MCF 10A (cell line): ENCODE data around the gene BICD1. TPM values are rescaled to one million over a fixed set of nuclear protein-coding genes. Genes with fewer than 3 reads are reported as not detected.

ENCODE experiments used
- BruUV-seq: library from RNA; stranded (reverse); fragments of 400-500 nt; replicated peaks from 2 replicates; lab custom pipeline; 2021; lab: Mats Ljungman, UMichigan
- CTCF ChIA-PET: fragments of 300-600 bp; sonication (Branson Sonifier 250); formaldehyde crosslinking; extraction: SDS; loops from one replicate; lab custom pipeline; 2021; ENCODE audit warnings: antibody characterized with exemption, inconsistent platforms; lab: Yijun Ruan, JAX
- POLR2A ChIA-PET: fragments of 300-600, 350-650 bp; sonication (Branson Sonifier 250); formaldehyde crosslinking; extraction: SDS; loops from one replicate; lab custom pipeline; 2020; ENCODE audit warnings: antibody characterized with exemption, inconsistent platforms; lab: Yijun Ruan, JAX
- DNase-seq: peaks from one replicate; pipeline ENCODE4 v3.0.0-alpha.2; 2018; ENCODE audit not compliant: unreplicated experiment
- H3K27ac Mint-ChIP-seq: one replicate; pipeline ENCODE4 v1.8.0; 2022; ENCODE audit warnings: mild to moderate bottlenecking, low read depth, mixed read lengths; ENCODE audit not compliant: unreplicated experiment
- H3K27me3 Mint-ChIP-seq: one replicate; pipeline ENCODE4 v1.8.0; 2022; ENCODE audit warnings: mixed read lengths; ENCODE audit not compliant: insufficient read depth, unreplicated experiment
- H3K36me3 Mint-ChIP-seq: one replicate; pipeline ENCODE4 v1.8.0; 2022; ENCODE audit warnings: mild to moderate bottlenecking, moderate library complexity, mixed read lengths; ENCODE audit not compliant: insufficient read depth, unreplicated experiment
- H3K4me1 Mint-ChIP-seq: one replicate; pipeline ENCODE4 v1.8.0; 2022; ENCODE audit warnings: mixed read lengths; ENCODE audit not compliant: insufficient read depth, unreplicated experiment
- H3K4me3 Mint-ChIP-seq: one replicate; pipeline ENCODE4 v1.8.0; 2022; ENCODE audit warnings: mild to moderate bottlenecking, moderate library complexity, mixed read lengths; ENCODE audit not compliant: unreplicated experiment
- H3K9me3 Mint-ChIP-seq: one replicate; pipeline ENCODE4 v1.8.0; 2022; ENCODE audit warnings: mixed read lengths; ENCODE audit not compliant: unreplicated experiment
- intact Hi-C: fragments of 100-400 bp; cut with micrococcal nuclease; formaldehyde crosslinking; loops from 2 replicates; pipeline ENCODE4 v1.14.1; 2022
- total RNA-seq: library from RNA; stranded (reverse); gene quantifications from 2 replicates; pipeline ENCODE4 v1.2.3, GENCODE V29; 2022
- TF ChIP-seq, protein P1 (sequence below): fragments of 200-600 bp; IDR thresholded peaks from one replicate; pipeline ENCODE4 v1.8.0; 2022; ENCODE audit warnings: antibody characterized with exemption, mild to moderate bottlenecking; ENCODE audit not compliant: unreplicated experiment

BICD1 gene
- total RNA-seq, 1 experiment from 2014 or later: 49.3 TPM

DNA sequence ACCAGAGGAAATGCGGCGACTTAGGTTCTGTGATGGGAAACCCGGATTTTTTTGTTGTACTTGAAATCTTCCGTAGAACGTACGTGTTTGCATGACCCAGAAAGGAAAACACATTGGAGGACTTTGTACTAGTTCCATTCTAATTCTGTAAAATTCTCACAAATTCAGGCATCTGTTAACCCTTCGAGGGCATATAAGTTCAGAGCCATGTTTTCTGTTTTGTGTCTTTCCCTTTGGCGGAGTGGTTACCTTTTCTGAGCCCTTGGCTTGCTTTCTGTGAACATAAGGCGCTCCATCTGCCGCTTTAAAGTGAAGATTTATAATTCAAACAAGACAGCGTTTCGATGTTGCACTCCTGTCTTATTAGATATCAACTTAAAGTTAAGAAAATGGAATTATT, 34.2 kb downstream of the BICD1 start:
- no peak for DNase-seq
- H3K27me3 Mint-ChIP-seq: no peaks in the 10 kb centered on the region
- H3K4me1 Mint-ChIP-seq: no peaks in the 10 kb centered on the region
- intact Hi-C loops: no loop called here
- TF ChIP-seq, protein P1, sequence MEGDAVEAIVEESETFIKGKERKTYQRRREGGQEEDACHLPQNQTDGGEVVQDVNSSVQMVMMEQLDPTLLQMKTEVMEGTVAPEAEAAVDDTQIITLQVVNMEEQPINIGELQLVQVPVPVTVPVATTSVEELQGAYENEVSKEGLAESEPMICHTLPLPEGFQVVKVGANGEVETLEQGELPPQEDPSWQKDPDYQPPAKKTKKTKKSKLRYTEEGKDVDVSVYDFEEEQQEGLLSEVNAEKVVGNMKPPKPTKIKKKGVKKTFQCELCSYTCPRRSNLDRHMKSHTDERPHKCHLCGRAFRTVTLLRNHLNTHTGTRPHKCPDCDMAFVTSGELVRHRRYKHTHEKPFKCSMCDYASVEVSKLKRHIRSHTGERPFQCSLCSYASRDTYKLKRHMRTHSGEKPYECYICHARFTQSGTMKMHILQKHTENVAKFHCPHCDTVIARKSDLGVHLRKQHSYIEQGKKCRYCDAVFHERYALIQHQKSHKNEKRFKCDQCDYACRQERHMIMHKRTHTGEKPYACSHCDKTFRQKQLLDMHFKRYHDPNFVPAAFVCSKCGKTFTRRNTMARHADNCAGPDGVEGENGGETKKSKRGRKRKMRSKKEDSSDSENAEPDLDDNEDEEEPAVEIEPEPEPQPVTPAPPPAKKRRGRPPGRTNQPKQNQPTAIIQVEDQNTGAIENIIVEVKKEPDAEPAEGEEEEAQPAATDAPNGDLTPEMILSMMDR: no peak
- ChIA-PET CTCF (interaction anchor here (1.1 kb wide), 1 partner anchor 51 kb away, joined by 3 read pairs; no protein-coding TSS in a partner anchor), POLR2A (no interaction called here)
- H3K27ac Mint-ChIP-seq: no peak overlapping the region
- H3K9me3 Mint-ChIP-seq: no peaks in the 10 kb centered on the region
- no peaks in the 10 kb centered on the region for H3K36me3 Mint-ChIP-seq
- no peak overlapping the region for H3K4me3 Mint-ChIP-seq
- no TSS peak for BruUV-seq

DNA sequence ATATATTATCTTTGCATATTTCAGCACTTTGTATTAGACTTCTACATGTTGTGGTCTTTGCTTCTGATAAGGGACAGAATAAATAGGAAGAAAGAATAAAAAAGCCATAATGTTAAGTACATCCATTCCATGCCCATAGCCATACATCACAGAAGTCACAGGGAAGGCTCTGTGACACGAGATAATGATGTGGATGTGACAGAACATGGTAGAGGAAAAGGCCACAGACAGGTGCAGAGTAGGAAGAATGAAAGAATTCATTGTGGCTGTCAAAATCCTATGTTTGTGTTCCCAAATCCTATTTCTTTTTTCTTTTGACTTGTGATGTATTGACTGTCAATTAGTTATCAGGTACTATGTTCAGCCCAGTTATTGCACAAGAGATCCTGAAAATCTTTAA, 38.4 kb downstream of the BICD1 start:
- POLR2A ChIA-PET: interaction anchor here (0.9 to 2.0 kb wide), 2 partner anchors 25 to 36 kb away, joined by 3 to 5 read pairs; no protein-coding TSS in a partner anchor
- CTCF ChIA-PET: no interaction called here
- H3K4me1 Mint-ChIP-seq: no peaks in the 10 kb centered on the region
- H3K9me3 Mint-ChIP-seq: no peaks in the 10 kb centered on the region
- no peak overlapping the region for H3K27ac Mint-ChIP-seq
- no peaks in the 10 kb centered on the region for H3K27me3 Mint-ChIP-seq
- no peak overlapping the region for H3K4me3 Mint-ChIP-seq
- intact Hi-C loops: no loop called here
- no peaks in the 10 kb centered on the region for H3K36me3 Mint-ChIP-seq
- DNase-seq: no peak
- BruUV-seq: no TSS peak
- TF ChIP-seq, protein P1: no peak

DNA sequence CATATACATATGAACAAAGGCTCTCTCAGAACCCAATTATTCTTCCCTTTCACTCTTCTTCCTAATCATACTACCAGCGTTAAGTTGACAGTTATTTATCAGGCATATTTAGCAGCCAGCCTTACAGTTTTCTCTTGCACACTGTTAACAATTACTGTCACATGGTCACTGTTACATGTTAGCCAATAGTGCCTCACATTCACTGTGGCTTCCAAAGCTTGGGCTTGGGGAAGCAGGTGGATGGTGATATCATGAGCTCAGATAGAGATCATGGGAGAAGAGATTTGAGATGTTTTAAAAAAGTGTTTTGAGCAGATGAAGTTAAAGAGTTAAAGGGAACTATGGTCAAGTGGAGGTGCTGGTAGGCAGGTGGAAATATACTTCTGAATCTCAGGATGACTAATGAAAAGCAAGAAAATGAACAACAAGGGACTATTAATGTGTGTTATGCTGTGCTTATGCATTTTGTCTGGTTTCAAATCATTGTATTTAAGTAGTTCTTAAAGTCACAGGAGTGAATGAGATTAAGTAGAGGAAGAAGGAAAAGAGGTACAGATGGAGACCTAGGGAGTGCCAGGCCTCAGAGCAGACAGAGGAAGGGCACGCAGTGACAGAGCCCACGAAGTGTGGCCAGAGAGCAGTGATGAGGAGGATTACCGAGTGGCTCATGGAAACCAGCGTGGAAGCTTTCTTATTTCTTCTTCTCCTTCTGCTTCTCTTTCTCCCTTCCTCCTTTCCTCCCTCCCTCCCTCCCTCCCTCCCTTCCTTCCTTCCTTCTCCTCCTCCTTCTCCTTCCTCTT, 39.6 kb downstream of the BICD1 start:
- H3K9me3 Mint-ChIP-seq: no peaks in the 10 kb centered on the region
- TF ChIP-seq, protein P1: no peak
- no peaks in the 10 kb centered on the region for H3K27me3 Mint-ChIP-seq
- BruUV-seq: no TSS peak
- H3K4me1 Mint-ChIP-seq: no peaks in the 10 kb centered on the region
- H3K36me3 Mint-ChIP-seq: no peaks in the 10 kb centered on the region
- intact Hi-C loops: no loop called here
- H3K27ac Mint-ChIP-seq: no peak overlapping the region
- no peak overlapping the region for H3K4me3 Mint-ChIP-seq
- POLR2A ChIA-PET: interaction anchor here (0.6 to 2.0 kb wide), 3 partner anchors 35 to 754 kb away, joined by 3 to 5 read pairs (median 3); no protein-coding TSS in a partner anchor
- CTCF ChIA-PET: no interaction called here
- no peak for DNase-seq

DNA sequence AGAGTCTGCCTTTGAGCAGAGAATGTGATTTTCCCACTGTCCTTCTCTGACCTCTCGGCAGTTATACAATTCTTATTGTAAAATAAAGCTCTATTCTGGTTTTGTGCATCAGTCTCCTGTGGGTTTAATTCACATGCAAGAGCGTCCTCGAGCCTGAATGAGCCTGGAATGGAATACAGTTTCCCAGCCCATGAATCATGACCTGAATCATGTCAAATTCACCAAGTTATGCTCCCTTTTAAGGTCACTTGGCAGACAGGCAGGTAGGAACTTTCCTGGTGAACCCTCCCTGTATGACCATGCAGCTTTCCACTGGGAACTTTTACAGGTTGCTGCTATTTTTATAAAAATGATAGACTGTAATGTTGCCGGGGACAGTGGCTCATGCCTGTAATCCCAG, 41.7 kb downstream of the BICD1 start:
- ChIA-PET CTCF (interaction anchor here (0.6 kb wide), 1 partner anchor 81 kb away, joined by 3 read pairs; no protein-coding TSS in a partner anchor), POLR2A (no interaction called here)
- no peak for DNase-seq
- no peak overlapping the region for H3K4me3 Mint-ChIP-seq
- no TSS peak for BruUV-seq
- H3K27ac Mint-ChIP-seq: no peak overlapping the region
- H3K36me3 Mint-ChIP-seq: peaks cover 4% of the 10 kb centered on the region
- H3K9me3 Mint-ChIP-seq: no peaks in the 10 kb centered on the region
- H3K27me3 Mint-ChIP-seq: no peaks in the 10 kb centered on the region
- no peaks in the 10 kb centered on the region for H3K4me1 Mint-ChIP-seq
- intact Hi-C loops: no loop called here
- TF ChIP-seq, protein P1: no peak
